ENCODE results near the gene NOP9. TPM values are rescaled to one million over a fixed set of nuclear protein-coding genes. Genes with fewer than 3 reads are reported as not detected.

Gene NOP9
- total RNA-seq, 1 experiment from 2014 or later, result 39.4 TPM

GRCh38 chr14:24261969-24262327 lies 37.7 kb upstream of the NOP9 start:
- H3K9me3 ChIP-seq (ENCODE audit: control insufficient read depth in 1 of 2, insufficient read depth in 1 of 2, low read depth in 1 of 2, low read length in 2 of 2), result no peaks in the 10 kb centered on the region
- H4K20me1 ChIP-seq (ENCODE audit: insufficient read depth), result no peaks in the 10 kb centered on the region
- ChIA-PET POLR2A (interaction anchor here (2.2 kb wide), 1 partner anchor 9 kb away, joined by 8 read pairs; the partner anchor contains the start of gene RABGGTA), RAD21 (ENCODE audit: low non-redundant PET in 1 of 2, low total read pairs in 2 of 2, uncharacterized antibody in 2 of 2, unreplicated experiment in 2 of 2) (no interaction called here), CTCF (no interaction called here)
- H3K79me2 ChIP-seq (ENCODE audit: insufficient read depth, low read length), result no peaks in the 10 kb centered on the region
- ATAC-seq (no peak), DNase-seq (ENCODE audit: low read depth, low spot score) (no peak)
- no peak for TF ChIP-seq YY1 (IDR thresholded peaks at IDR 0.05; ENCODE audit: extremely low read depth, insufficient replicate concordance, low read depth, low read length)
- no peak for TF ChIP-seq ELF1 (IDR thresholded peaks at IDR 0.05; ENCODE audit: borderline replicate concordance, low read depth)
- no peak for TF ChIP-seq SP1 (IDR thresholded peaks at IDR 0.05; ENCODE audit: low read depth)
- no peak for TF ChIP-seq ZBTB33 (IDR thresholded peaks at IDR 0.05; ENCODE audit: extremely low read depth, insufficient replicate concordance, low read length)
- no peak for TF ChIP-seq JUND (IDR thresholded peaks at IDR 0.05)
- TF ChIP-seq RAD21 (IDR thresholded peaks at IDR 0.05; ENCODE audit: low read depth), result no peak
- TF ChIP-seq POLR2AphosphoS5 (IDR thresholded peaks at IDR 0.05; ENCODE audit: low read depth, low read length), result no peak
- TF ChIP-seq SRF (IDR thresholded peaks at IDR 0.05; ENCODE audit: low read depth), result no peak
- TF ChIP-seq ZFX (IDR thresholded peaks at IDR 0.05), result no peak
- TF ChIP-seq CEBPB (IDR thresholded peaks at IDR 0.05; ENCODE audit: low read depth), result no peak
- TF ChIP-seq, protein P1, sequence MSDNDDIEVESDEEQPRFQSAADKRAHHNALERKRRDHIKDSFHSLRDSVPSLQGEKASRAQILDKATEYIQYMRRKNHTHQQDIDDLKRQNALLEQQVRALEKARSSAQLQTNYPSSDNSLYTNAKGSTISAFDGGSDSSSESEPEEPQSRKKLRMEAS (IDR thresholded peaks at IDR 0.05), result no peak
- no peak for TF ChIP-seq EZH2 (IDR thresholded peaks at IDR 0.05)
- no peak for TF ChIP-seq REST (IDR thresholded peaks at IDR 0.05; ENCODE audit: low read depth)
- TF ChIP-seq POLR2A (IDR thresholded peaks at IDR 0.05; ENCODE audit: borderline replicate concordance, extremely low read depth, insufficient read depth, insufficient read length), result no peak
- TF ChIP-seq TCF7L2 (IDR thresholded peaks at IDR 0.05; ENCODE audit: borderline replicate concordance, extremely low read depth, insufficient read depth, insufficient read length), result no peak
- TF ChIP-seq EZH2phosphoT487 (IDR thresholded peaks at IDR 0.05; ENCODE audit: borderline replicate concordance), result no peak
- no peak for TF ChIP-seq EGR1 (IDR thresholded peaks at IDR 0.05; ENCODE audit: low read depth)
- no peak for TF ChIP-seq CBX3 (IDR thresholded peaks at IDR 0.05; ENCODE audit: low read depth)
- no peaks in the 10 kb centered on the region for H3K9me2 ChIP-seq (ENCODE audit: insufficient read depth)
- no peak overlapping the region for H2AFZ ChIP-seq (ENCODE audit: low read depth, low read length, poor library complexity, severe bottlenecking)
- H3K4me1 ChIP-seq (ENCODE audit: control insufficient read depth in 1 of 2, insufficient read depth in 2 of 2, low read length in 2 of 2), result peaks cover 10 to 14% of the 10 kb centered on the region in 2 experiments
- intact Hi-C loops (cut with micrococcal nuclease), result no loop called here
- H3K27me3 ChIP-seq (ENCODE audit: insufficient read depth, low read length), result no peaks in the 10 kb centered on the region
- H3K27ac ChIP-seq (ENCODE audit: low read depth, low read length), result no peak overlapping the region
- no peak overlapping the region for H3K9ac ChIP-seq (ENCODE audit: low read length)
- no TSS peak for BruUV-seq (replicated peaks)
- H3K4me2 ChIP-seq (ENCODE audit: low read length), result no peak overlapping the region
- H3K36me3 ChIP-seq (ENCODE audit: control insufficient read depth in 1 of 2, insufficient read depth in 2 of 2, low read length in 2 of 2), result no peaks in the 10 kb centered on the region
- H3K4me3 ChIP-seq (replicated peaks in 1 of 2; ENCODE audit: low read depth in 1 of 2, low read length in 2 of 2), result no peak overlapping the region
